IMR-90 (cell line): Measurements from ENCODE around the gene CXorf49B. TPM values are rescaled to one million over a fixed set of nuclear protein-coding genes. Genes with fewer than 3 reads are reported as not detected.
"Not testable (repeated sequence)": the region's sequence is repeated elsewhere in the genome, so short reads cannot be mapped to it uniquely, and the experiment has no call there.

Source experiments
- ATAC-seq: fragments of 200-7000 bp; cut with Tn5 transposase; 2 replicates; pipeline ENCODE4 v1.9.1; 2020; ENCODE audit warnings: low read depth, mild to moderate bottlenecking, moderate library complexity
- BruUV-seq: library from RNA; stranded (reverse); fragments of 400-500 nt; replicated peaks from 2 replicates; lab custom pipeline; 2021; lab: Mats Ljungman, UMichigan
- CTCF ChIA-PET: fragments of 300-600 bp; formaldehyde crosslinking; extraction: SDS; loops from one replicate; lab custom pipeline; 2021; ENCODE audit warnings: antibody characterized with exemption; lab: Yijun Ruan, JAX
- POLR2A ChIA-PET: fragments of 300-600 bp; sonication (Branson Sonifier 250); formaldehyde crosslinking; loops from one replicate; lab custom pipeline; 2022; ENCODE audit warnings: antibody characterized with exemption; ENCODE audit not compliant: unreplicated experiment; lab: Charles Lee
- DNase-seq: peaks from one replicate; pipeline ENCODE4 v3.0.0; 2013
- H2AFZ ChIP-seq: replicated peaks from 2 replicates; pipeline ENCODE3; 2013; ENCODE audit warnings: low read length, mild to moderate bottlenecking; ENCODE audit not compliant: poor library complexity
- H2AK5ac ChIP-seq: 2 replicates; pipeline ENCODE4 v1.6.1; 2013; ENCODE audit warnings: low read depth, low read length, inconsistent platforms
- H2AK9ac ChIP-seq: replicated peaks from 2 replicates; pipeline ENCODE3; 2013; ENCODE audit warnings: mild to moderate bottlenecking, low read depth, low read length, moderate library complexity; ENCODE audit not compliant: poor library complexity
- H2BK120ac ChIP-seq: 2 replicates; pipeline ENCODE4 v1.6.1; 2013; ENCODE audit warnings: low read depth, low read length, inconsistent platforms
- H2BK15ac ChIP-seq: 3 replicates; pipeline ENCODE4 v1.6.1; 2013; ENCODE audit warnings: low read depth, low read length, inconsistent platforms
- H2BK20ac ChIP-seq: 2 replicates; pipeline ENCODE4 v1.6.1; 2013; ENCODE audit warnings: low read depth, mild to moderate bottlenecking, inconsistent platforms, low read length, moderate library complexity
- H2BK5ac ChIP-seq: 2 replicates; pipeline ENCODE4 v1.6.1; 2013; ENCODE audit warnings: mild to moderate bottlenecking, low read depth, low read length, inconsistent platforms; ENCODE audit not compliant: poor library complexity, severe bottlenecking
- H3K14ac ChIP-seq: replicated peaks from 2 replicates; pipeline ENCODE4 v1.6.1; 2013; ENCODE audit warnings: low read depth, low read length, inconsistent platforms
- H3K18ac ChIP-seq: 2 replicates; pipeline ENCODE4 v1.6.1; 2013; ENCODE audit warnings: low read depth, low read length, control low read depth
- H3K23ac ChIP-seq: 2 replicates; pipeline ENCODE4 v1.6.1; 2013; ENCODE audit warnings: low read depth, low read length, inconsistent platforms
- H3K27ac ChIP-seq: 2 replicates; pipeline ENCODE4 v1.5.1; 2013; ENCODE audit warnings: mild to moderate bottlenecking, control low read depth, low read length; ENCODE audit not compliant: insufficient read depth
- H3K27me3 ChIP-seq: 2 replicates; pipeline ENCODE4 v1.6.1; 2013; ENCODE audit warnings: low read length; ENCODE audit not compliant: control insufficient read depth, insufficient read depth
- H3K36me3 ChIP-seq: 2 replicates; pipeline ENCODE4 v1.6.1; 2013; ENCODE audit warnings: low read length, mixed read lengths; ENCODE audit not compliant: control insufficient read depth, insufficient read depth
- H3K4ac ChIP-seq: 2 replicates; pipeline ENCODE4 v1.6.1; 2013; ENCODE audit warnings: low read depth, low read length, inconsistent platforms
- H3K4me1 ChIP-seq: 2 replicates; pipeline ENCODE4 v1.6.1; 2013; ENCODE audit warnings: low read length, mixed read lengths; ENCODE audit not compliant: control insufficient read depth, insufficient read depth
- H3K4me2 ChIP-seq: 2 replicates; pipeline ENCODE4 v1.6.1; 2013; ENCODE audit warnings: low read depth, mild to moderate bottlenecking, control low read depth, low read length, moderate library complexity
- H3K4me3 ChIP-seq: 2 replicates; pipeline ENCODE4 v1.5.1; 2013; ENCODE audit warnings: low read depth, mild to moderate bottlenecking, control low read depth, low read length, moderate library complexity; ENCODE audit not compliant: insufficient read depth
- H3K56ac ChIP-seq: 2 replicates; pipeline ENCODE4 v1.6.1; 2013; ENCODE audit warnings: low read length, inconsistent platforms; ENCODE audit not compliant: insufficient read depth; ENCODE audit errors: extremely low read depth
- H3K79me1 ChIP-seq, 2 experiments: 2 replicates each; pipeline ENCODE4 v1.6.1; 2013; ENCODE audit warnings: low read length in 2 of 2, inconsistent platforms in 1 of 2, low read depth in 1 of 2
- H3K9ac ChIP-seq: 2 replicates; pipeline ENCODE4 v1.6.1; 2013; ENCODE audit warnings: low read depth, low read length, control low read depth
- H3K9me1 ChIP-seq: 2 replicates; pipeline ENCODE4 v1.6.1; 2013; ENCODE audit warnings: low read length, inconsistent platforms; ENCODE audit not compliant: insufficient read depth
- H3K9me3 ChIP-seq: 2 replicates; pipeline ENCODE4 v1.6.1; 2013; ENCODE audit warnings: low read length; ENCODE audit not compliant: control insufficient read depth, insufficient read depth
- H4K20me1 ChIP-seq: 2 replicates; pipeline ENCODE4 v1.6.1; 2013; ENCODE audit warnings: low read length, inconsistent platforms; ENCODE audit not compliant: insufficient read depth
- H4K5ac ChIP-seq: 2 replicates; pipeline ENCODE4 v1.6.1; 2013; ENCODE audit warnings: mild to moderate bottlenecking, low read depth, low read length, control low read depth
- H4K8ac ChIP-seq, 2 experiments: 2 replicates each; pipeline ENCODE4 v1.6.1; 2013; ENCODE audit warnings: low read depth in 2 of 2, low read length in 2 of 2, control low read depth in 1 of 2, inconsistent platforms in 1 of 2
- H4K91ac ChIP-seq: 2 replicates; pipeline ENCODE4 v1.6.1; 2013; ENCODE audit warnings: low read depth, low read length, inconsistent platforms; ENCODE audit not compliant: insufficient read depth
- WGBS, 2 experiments: methylation state at CpG; one replicate each; pipeline versions ENCODE4 v1.1.5 to v1.1.7; 2013; ENCODE audit warnings: missing lambda C conversion rate in 2 of 2; ENCODE audit not compliant: insufficient read length in 1 of 2; ENCODE audit errors: extremely low coverage in 2 of 2; 5-methylcytosine and 5-hydroxymethylcytosine counted together
- dilution Hi-C: fragments of 300-500 bp; cut with HindIII; formaldehyde crosslinking; loops from one replicate; pipeline ENCODE4 v1.14.3; 2018; ENCODE audit warnings: low sequenced_read_pairs; ENCODE audit not compliant: unreplicated experiment
- in situ Hi-C: fragments of 300-500 bp; cut with MboI; formaldehyde crosslinking; loops from 3 replicates; pipeline ENCODE4 v1.14.3; 2019; ENCODE audit warnings: low sequenced_read_pairs, inconsistent platforms, mixed read lengths
- intact Hi-C: fragments of 100-400 bp; cut with micrococcal nuclease; formaldehyde crosslinking; loops from 2 replicates; pipeline ENCODE4 v1.10.0; 2022
- polyA plus RNA-seq, 3 experiments: library from polyadenylated mRNA; depleted of rRNA; stranded (reverse); fragments of >200 nt; gene quantifications; 2 replicates each; pipeline ENCODE4 v1.2.3, GENCODE V29; 2012; ENCODE audit warnings: low replicate concordance in 1 of 3
- total RNA-seq: library from RNA; depleted of rRNA; stranded (reverse); fragments of >200 nt; gene quantifications from 2 replicates; pipeline ENCODE4 v1.2.3, GENCODE V29; 2012

The CXorf49B gene
- total and polyA plus RNA-seq, 2 of the 4 experiments (the other 2 are of a cell fraction) = not detected

DNA sequence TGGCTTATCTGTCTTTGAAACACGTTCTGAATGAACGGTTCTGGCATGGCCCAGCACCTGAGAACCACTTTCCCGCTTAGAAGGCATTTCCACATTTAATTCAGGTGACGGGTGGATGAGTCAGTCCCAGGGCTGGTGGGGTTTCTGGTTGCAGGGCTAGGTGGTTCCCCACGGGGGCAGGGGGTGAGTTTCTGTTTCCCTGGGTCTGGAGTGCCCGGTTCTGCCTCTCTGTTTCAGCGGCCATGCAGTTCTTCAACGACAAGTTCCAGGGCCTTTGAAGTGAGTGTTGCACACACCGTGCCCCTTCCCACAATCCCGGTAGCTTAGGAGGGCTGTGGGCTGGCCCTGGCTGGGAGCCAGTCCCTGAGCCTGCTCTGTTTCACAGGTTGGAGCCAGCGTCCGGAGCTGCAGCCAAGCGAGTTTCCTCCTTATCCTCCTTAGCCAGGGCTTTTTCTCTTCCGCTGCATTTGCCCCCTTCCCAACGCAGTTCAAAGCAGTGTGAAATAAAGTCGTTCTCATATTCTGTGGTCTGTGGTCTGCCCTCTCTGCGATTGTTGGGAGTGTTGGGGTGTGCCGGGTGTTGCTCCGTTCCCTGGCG lies 42.8 kb upstream of the CXorf49B start:
- H2AK5ac ChIP-seq, H4K8ac ChIP-seq, H3K4me3 ChIP-seq, H2BK5ac ChIP-seq, H4K20me1 ChIP-seq, ATAC-seq, POLR2A ChIA-PET, H3K27me3 ChIP-seq, H2BK20ac ChIP-seq, H3K9me1 ChIP-seq, H3K9me3 ChIP-seq, H3K36me3 ChIP-seq, H3K9ac ChIP-seq, H3K4me1 ChIP-seq, H3K4ac ChIP-seq, H4K91ac ChIP-seq, H2BK15ac ChIP-seq, H3K79me1 ChIP-seq, H3K18ac ChIP-seq, H2AK9ac ChIP-seq, in situ Hi-C loops, H3K23ac ChIP-seq, BruUV-seq, DNase-seq, H3K27ac ChIP-seq, dilution Hi-C loops, intact Hi-C loops, H2BK120ac ChIP-seq, H3K14ac ChIP-seq, H4K5ac ChIP-seq, H3K56ac ChIP-seq, H2AFZ ChIP-seq, CTCF ChIA-PET, H3K4me2 ChIP-seq: not testable (repeated sequence)
- no CpG with 5 or more reads among the region's 20 CpGs for WGBS, 2 experiments

DNA sequence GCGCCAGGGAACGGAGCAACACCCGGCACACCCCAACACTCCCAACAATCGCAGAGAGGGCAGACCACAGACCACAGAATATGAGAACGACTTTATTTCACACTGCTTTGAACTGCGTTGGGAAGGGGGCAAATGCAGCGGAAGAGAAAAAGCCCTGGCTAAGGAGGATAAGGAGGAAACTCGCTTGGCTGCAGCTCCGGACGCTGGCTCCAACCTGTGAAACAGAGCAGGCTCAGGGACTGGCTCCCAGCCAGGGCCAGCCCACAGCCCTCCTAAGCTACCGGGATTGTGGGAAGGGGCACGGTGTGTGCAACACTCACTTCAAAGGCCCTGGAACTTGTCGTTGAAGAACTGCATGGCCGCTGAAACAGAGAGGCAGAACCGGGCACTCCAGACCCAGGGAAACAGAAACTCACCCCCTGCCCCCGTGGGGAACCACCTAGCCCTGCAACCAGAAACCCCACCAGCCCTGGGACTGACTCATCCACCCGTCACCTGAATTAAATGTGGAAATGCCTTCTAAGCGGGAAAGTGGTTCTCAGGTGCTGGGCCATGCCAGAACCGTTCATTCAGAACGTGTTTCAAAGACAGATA lies 2.4 kb upstream of the CXorf49B start:
- H2AK9ac ChIP-seq, H2BK5ac ChIP-seq, H3K23ac ChIP-seq, H2BK15ac ChIP-seq, H3K27ac ChIP-seq, H2AFZ ChIP-seq, H3K4me2 ChIP-seq, H3K9me3 ChIP-seq, H3K36me3 ChIP-seq, H3K79me1 ChIP-seq, CTCF ChIA-PET, H3K27me3 ChIP-seq, ATAC-seq, dilution Hi-C loops, BruUV-seq, H2BK120ac ChIP-seq, H3K14ac ChIP-seq, H3K9ac ChIP-seq, H3K4me1 ChIP-seq, DNase-seq, H2BK20ac ChIP-seq, in situ Hi-C loops, POLR2A ChIA-PET, H3K4ac ChIP-seq, H4K20me1 ChIP-seq, H4K91ac ChIP-seq, H3K18ac ChIP-seq, intact Hi-C loops, H2AK5ac ChIP-seq, H4K8ac ChIP-seq, H3K9me1 ChIP-seq, H4K5ac ChIP-seq, H3K4me3 ChIP-seq, H3K56ac ChIP-seq: not testable (repeated sequence)
- WGBS, 2 experiments = no CpG with 5 or more reads among the region's 20 CpGs
